ENCODE results near the gene FAHD2B.
A peak's percentile ranks its signal among the peaks of the same experiment; 100 is the strongest.
"Not testable (repeated sequence)": the region's sequence is repeated elsewhere in the genome, so short reads cannot be mapped to it uniquely, and the experiment has no call there.

FAHD2B gene, protein sequence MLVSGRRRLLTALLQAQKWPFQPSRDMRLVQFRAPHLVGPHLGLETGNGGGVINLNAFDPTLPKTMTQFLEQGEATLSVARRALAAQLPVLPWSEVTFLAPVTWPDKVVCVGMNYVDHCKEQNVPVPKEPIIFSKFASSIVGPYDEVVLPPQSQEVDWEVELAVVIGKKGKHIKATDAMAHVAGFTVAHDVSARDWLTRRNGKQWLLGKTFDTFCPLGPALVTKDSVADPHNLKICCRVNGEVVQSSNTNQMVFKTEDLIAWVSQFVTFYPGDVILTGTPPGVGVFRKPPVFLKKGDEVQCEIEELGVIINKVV

DNA sequence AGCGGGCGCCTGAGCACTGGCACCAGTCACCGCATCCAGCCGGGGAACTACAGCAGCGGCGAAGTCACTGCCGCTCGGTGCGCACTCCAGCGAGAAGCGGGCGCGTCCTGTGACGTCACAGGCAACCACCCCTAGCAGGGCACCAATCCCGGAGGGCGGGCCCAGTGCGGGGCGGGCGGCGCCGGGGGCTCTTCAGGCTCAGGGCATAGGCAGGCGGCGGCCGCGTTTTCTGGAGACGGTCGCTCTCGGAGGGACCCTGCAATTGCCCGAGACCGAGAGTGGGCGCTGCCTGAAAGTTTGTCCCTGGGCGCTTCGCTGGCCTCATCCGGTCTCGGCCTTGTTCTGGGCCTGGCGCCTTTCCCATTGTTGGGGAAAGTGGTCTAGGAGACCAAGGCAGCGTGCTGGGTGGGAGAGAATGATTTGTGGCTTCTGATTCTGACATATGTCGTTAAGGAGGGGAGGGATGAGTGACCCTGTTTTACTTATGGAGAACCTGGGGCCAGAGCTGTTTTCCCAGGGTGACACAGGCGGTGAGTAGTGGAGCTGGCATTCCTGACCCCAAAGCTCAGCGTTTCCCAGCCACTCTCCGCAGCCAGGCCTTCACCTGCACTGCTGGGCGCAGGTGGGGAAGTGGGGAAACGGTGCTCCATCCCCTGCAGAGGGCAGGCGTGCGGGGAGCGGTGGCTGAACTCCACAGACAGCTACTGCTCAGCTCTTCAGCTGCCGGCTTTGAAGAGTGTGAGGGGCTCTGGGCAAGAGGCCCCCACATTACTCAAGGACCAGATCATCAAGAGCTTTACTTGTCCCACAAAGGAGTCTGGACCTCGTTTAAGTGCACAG, at the start of gene FAHD2B:
FAHD2B (minus strand) TSS at position 111 of the 840 bp plus-strand sequence. CDS start 3,176 bp downstream, outside the sequence.
- peak; percentile 4 for DNase-seq

GRCh38 chr2:97144016-97144415, 49.3 kb upstream of the FAHD2B start:
- DNase-seq = not testable (repeated sequence)

- DNase-seq = not testable (repeated sequence)
Observed at GRCh38 chr2:97129090-97129489, 34.4 kb upstream of the FAHD2B start.

DNA sequence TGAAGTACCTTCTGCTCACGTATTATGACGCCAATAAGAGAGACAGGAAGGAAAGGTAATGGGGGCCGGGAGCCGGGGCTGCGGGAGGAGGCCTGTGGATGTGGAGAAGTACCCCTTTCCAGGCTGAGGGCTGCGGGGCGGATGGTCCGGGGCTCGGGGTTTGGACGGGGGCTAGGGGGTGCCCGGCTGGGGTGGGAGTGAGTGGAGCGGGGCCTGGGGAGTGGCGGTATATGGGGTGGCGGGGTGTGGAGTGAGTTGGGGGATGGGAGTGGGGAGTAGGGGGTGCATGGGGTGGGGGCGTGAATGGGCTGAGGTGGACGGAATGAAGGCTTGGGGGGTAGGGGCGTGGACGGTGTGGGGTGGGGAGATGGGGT, 19.2 kb upstream of the FAHD2B start:
- not testable (repeated sequence) for DNase-seq

DNA sequence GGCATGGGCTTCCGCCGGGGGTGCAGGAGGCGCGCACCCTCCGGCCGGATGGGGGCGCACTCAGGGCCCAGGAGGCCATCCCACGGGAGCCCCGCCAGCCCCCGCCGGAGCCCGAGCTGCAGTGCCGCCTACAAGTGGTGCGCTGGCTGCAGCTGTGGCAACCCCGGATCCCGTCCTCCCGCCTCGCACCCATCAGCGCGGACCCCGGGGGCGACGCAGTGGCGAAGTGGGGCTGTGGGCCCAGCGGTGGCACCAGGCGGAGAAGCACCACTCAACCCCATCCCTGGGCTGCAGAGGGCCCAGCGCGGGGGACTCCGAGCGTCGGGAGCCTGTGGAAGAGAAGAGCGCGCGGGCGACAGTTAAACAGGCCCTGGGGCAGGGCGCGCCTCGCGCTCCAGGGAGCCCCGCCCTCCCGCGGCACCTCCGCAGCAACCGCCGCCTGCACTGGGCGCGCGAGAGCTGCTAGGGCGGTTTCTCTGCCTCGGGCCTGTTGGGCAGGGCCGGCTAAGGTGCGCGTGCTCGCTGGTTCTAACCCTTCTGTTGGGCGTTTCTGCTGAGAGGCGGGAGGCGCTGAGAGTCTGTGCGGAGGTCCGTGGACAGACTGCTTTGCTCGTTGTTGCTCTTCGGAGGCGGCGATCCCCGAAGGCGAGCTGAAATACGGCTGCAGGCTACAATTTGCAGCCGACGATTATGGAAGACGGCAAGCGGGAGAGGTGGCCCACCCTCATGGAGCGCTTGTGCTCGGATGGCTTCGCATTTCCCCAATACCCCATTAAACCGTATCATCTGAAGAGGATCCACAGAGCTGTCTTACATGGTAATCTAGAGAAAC, 18.6 kb upstream of the FAHD2B start, which contains the start of gene ANKRD36:
ANKRD36 (plus strand) TSS at position 104 of the 832 bp plus-strand sequence; CDS start at position 691, 587 bp downstream.
- DNase-seq = not testable (repeated sequence)

- not testable (repeated sequence) for DNase-seq
Observed at GRCh38 chr2:97112320-97113049, 17.8 kb upstream of the FAHD2B start.

DNA sequence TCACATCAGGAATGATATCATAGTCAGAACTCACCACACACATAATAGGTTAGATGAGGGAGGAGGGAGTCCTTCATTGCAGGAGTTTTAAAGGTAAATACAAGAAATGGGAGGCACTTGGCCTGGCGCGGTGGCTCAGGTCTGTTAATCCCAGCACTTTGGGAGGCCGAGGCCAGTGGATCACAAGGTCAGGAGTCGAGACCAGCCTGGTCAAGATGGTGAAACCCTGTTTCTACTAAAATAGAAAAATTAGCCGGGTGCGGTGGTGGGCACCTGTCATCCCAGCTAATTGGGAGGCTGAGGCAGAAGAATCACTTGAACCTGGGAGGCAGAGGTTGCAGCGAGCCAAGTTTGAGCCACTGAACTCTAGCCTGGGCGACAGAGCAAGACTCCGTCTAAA, 16.6 kb upstream of the FAHD2B start:
- DNase-seq = not testable (repeated sequence)

DNA sequence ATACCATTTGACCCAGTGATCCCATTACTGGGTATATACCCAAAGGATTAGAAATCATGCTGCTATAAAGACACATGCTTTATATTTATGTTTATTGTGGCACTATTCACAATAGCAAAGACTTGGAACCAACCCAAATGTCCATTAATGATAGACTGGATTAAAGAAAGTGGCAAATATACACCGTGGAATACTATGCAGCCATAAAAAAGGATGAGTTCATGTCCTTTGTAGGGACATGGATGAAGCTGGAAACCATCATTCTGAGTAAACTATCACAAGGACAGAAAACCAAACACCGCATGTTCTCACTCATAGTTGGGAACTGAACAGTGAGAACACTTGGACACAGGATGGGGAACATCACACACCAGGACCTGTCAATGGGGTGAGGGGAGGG, 12.2 kb upstream of the FAHD2B start:
- DNase-seq = not testable (repeated sequence)

DNA sequence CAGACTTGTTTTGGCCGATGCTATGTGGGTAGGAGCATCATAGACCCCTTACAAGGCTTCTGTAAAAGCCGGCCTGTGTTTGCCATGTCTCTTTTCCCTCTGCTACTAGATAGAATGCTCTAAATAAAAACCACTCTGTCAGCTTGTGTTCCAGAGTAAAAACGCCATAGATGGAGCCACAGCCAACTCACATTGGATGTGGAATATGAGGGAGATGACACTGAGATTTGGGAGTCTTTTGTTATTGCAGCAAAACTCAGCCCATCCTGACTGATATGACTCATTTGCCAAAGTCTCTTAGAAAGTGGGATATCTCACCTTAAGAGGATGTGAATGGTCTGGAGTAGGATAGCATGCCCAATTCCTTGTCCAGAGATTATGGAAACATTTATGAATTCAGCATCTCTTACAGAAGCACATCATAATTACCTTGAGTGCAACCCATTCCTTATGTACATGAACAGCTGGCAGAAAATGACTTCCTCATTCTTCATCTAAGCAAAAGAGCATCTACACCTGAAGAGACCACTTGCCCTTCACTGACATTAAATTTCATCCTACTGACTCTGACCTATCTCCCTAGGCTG, 4.2 kb upstream of the FAHD2B start:
- DNase-seq = not testable (repeated sequence)

- DNase-seq = no peak
Observed at GRCh38 chr2:97095661-97096060, 979 bp upstream of the FAHD2B start.

DNA sequence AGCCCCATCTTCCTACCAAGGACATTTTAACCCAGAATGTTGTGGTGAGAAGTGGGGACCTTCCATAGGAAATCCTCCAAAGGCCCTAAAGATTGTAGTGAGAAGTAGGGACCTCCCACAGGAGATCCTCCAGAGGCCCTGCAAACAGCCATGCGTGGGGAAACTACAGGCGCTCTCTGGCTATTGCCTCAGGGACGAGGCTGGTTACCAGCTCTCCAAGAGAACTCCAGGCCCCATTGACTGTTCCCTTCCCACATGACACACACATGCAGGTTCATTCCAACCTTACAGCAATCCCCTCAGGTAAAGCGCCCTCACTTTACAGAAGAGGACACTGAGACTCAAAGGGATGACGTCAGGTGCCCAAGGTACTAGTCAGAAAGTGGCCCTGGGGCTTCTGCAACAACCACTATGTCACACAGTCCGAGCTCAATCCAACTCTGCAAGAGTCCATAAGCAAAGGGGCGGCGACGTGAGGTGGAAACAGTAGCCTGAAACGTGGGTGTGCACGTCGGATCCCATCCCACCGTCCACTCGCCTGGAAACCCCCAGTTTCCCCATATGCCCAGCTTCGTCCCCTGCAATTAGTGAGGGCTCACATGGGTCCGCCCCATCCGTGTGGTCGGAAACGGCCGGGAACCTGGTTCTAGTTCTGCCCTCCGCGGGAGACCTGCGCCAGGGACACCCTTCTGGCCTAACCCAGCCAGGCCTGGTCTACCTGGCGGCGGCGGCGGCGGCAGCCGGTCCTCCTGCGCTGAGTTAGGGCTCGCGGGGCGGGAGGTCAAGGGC, 505 bp downstream of the FAHD2B start:
- DNase-seq = not testable (repeated sequence)

DNA sequence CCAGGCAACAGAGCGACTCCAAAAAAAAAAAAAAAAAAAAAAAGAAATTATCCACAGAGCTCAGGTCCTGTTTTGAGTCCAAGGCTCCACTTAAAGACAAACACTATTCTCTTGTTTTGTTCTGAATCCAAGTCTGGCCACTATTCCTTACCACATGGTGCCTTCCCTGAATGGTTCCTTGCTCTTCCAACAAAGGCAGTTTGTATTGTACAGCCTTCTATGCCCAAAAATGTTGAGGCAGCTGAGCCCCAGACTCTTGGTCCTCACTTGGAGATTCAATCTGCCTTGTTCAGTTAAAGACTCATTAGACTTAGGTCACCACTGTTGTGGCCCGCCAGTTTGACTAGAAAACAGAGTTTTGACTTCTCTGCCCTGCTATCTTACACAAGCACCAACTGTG, 1.7 kb downstream of the FAHD2B start:
- not testable (repeated sequence) for DNase-seq

GRCh38 chr2:97088706-97089105, 6.0 kb downstream of the FAHD2B start:
- DNase-seq = not testable (repeated sequence)

DNA sequence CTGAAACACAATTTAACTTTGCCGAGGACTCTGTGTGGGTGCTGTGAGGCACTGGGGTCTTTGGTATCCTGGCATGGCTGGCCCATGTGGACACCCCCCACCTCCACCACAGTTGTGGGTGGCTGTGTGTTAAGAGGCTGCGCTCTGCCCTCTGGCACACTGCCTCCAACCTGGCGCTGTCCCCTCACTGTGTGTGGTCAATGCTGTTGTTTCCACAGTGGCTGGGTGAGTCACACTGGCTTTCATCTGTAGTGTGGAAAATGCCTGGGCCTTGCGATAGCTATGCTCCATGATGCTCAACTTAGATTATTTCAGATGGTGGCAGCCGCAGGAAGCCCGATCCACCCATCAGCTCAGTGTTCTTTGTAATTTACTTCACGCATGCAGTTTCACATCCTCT, 9.6 kb downstream of the FAHD2B start:
- not testable (repeated sequence) for DNase-seq

DNA sequence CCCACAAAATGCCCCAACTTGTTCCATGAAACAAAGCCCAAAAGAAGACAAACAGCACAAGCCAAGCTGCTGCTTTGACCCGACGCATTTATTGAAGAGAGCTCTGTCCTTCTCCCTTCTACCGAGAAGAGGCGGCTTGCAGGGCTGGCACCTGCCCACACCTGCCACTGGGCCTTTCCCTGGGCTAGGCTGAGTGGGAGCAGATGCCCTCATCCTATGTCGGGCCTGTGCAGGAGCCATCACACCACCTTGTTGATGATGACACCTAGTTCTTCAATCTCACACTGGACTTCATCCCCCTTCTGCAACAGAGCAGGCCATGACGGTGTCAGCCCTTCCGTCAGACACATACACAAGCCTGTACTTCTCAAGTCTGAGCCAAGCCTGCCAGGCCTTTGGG, 11.2 kb downstream of the FAHD2B start:
- DNase-seq = not testable (repeated sequence)

DNA sequence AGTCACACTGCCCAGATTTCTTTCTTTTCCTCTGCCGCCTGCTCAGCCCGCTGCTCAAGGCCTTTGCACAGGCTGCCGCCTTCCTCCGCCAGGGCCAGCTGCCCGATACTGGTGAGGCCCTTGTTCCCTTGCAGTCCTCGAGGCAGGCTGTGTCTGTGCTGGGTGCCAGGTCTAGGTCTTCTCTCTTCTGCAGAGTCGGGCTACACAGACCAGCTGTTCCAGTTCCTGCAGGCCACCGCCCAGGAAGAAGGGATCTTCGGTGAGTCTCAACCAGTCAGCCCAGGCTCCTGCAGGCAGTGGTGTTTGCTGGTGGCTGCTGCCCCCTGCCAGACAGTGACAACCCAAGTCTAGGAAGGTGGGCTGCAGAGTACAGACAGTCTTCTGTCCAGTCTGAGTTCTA, 12.5 kb downstream of the FAHD2B start:
- not testable (repeated sequence) for DNase-seq

DNA sequence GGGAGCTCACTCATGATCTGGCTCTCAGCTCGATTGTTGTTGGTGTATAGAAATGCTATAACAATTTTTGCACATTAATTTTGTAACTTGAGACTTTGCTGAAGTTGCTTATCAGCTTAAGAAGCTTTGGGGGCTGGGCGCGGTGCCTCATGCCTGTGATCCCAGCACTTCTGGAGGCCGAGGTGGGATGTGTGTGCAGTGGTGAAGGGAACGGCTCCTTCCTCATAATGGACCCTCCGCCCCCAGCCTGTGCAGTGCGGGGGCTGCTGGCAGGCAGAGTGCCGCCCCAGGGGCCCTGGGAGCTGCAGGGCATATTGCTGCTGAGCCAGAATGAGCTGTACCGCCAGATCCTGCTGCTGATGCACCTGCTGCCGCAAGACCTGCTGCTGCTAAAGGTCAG, 13.8 kb downstream of the FAHD2B start:
- not testable (repeated sequence) for DNase-seq

DNA sequence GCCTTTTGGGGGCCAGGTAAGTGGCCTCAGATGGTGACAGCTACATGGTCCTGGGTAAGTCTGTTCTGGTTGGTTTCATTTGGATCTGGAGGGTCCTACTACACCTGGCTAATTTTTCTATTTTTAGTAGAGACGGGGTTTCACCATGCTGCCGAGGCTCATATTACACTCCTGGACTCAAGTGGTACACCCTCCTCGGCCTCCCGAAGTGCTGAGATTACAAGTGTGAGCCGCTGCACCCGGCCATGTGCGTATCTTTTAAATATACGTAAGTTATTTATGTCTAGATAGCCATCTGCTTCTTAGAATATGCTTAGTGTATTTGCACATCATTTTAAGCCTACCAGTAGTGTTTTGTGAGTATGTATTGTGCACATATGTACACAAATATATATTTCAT, 17.5 kb downstream of the FAHD2B start:
- not testable (repeated sequence) for DNase-seq

- DNase-seq = not testable (repeated sequence)
Observed at GRCh38 chr2:97070915-97071314, 23.8 kb downstream of the FAHD2B start.

DNA sequence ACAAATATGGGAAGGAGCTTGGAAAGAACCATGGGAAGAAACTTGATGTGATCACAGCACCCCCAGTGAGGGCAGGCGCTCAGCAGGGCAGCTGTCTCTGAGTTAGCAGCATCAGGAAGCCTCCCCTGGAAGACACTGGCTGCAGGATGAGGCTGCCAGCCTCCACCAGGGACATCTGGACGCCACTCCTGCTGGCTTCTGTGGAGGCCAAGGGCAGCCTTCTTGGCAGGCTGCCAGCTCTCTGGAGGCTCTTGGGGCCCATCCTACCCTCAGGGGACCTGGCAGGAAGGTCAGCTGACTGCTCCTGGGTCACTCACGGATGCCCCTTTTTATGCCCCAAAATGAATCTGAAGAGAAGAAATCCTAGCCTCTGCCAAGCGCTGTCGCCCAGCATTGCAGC, 26.0 kb downstream of the FAHD2B start:
- not testable (repeated sequence) for DNase-seq

GRCh38 chr2:97068074-97068473, 26.6 kb downstream of the FAHD2B start:
- DNase-seq = no peak

Measured in amniotic stem cell (primary cell).